ENCODE results near the gene SLC6A11.

Gene SLC6A11

GRCh38 chr3:10814623-10815022 lies 1.4 kb upstream of the SLC6A11 start:
- H3K4me1 ChIP-seq (ENCODE audit: insufficient read depth, poor library complexity, severe bottlenecking) = peaks cover 2% of the 10 kb centered on the region
- H3K9me3 ChIP-seq (ENCODE audit: severe bottlenecking) = no peaks in the 10 kb centered on the region
- no peak for ATAC-seq (ENCODE audit: low read depth)
- no peaks in the 10 kb centered on the region for H3K36me3 ChIP-seq (ENCODE audit: low read depth)
- no peak overlapping the region for H3K27ac ChIP-seq (ENCODE audit: poor library complexity, severe bottlenecking)
- H3K4me3 ChIP-seq (ENCODE audit: severe bottlenecking) = no peak overlapping the region
- H3K27me3 ChIP-seq (ENCODE audit: insufficient read depth, poor library complexity, severe bottlenecking) = no peaks in the 10 kb centered on the region
- no peak for DNase-seq (ENCODE audit: low spot score)
- TF ChIP-seq CTCF (IDR thresholded peaks at IDR 0.05; ENCODE audit: poor library complexity, severe bottlenecking) = no peak

- Histone ChIP-seq H3K36me3 (ENCODE audit: low read depth) (no peaks in the 10 kb centered on the region), H3K4me1 (ENCODE audit: insufficient read depth, poor library complexity, severe bottlenecking) (peaks cover 2% of the 10 kb centered on the region), H3K4me3 (ENCODE audit: severe bottlenecking) (peak overlapping the region; percentile 46), H3K9me3 (ENCODE audit: severe bottlenecking) (no peaks in the 10 kb centered on the region), H3K27me3 (ENCODE audit: insufficient read depth, poor library complexity, severe bottlenecking) (no peaks in the 10 kb centered on the region), H3K27ac (ENCODE audit: poor library complexity, severe bottlenecking) (no peak overlapping the region)
- DNase-seq (ENCODE audit: low spot score) = no peak
- no peak for TF ChIP-seq CTCF (IDR thresholded peaks at IDR 0.05; ENCODE audit: poor library complexity, severe bottlenecking)
- no peak for ATAC-seq (ENCODE audit: low read depth)
Observed at GRCh38 chr3:10815487-10815886, 541 bp upstream of the SLC6A11 start.

- ATAC-seq (ENCODE audit: low read depth) (no peak), DNase-seq (ENCODE audit: low spot score) (no peak)
- TF ChIP-seq CTCF (IDR thresholded peaks at IDR 0.05; ENCODE audit: poor library complexity, severe bottlenecking) = no peak
- Histone ChIP-seq H3K4me3 (ENCODE audit: severe bottlenecking) (peak overlapping the region; percentile 46), H3K4me1 (ENCODE audit: insufficient read depth, poor library complexity, severe bottlenecking) (peaks cover 2% of the 10 kb centered on the region), H3K27me3 (ENCODE audit: insufficient read depth, poor library complexity, severe bottlenecking) (no peaks in the 10 kb centered on the region), H3K27ac (ENCODE audit: poor library complexity, severe bottlenecking) (no peak overlapping the region), H3K36me3 (ENCODE audit: low read depth) (no peaks in the 10 kb centered on the region), H3K9me3 (ENCODE audit: severe bottlenecking) (no peaks in the 10 kb centered on the region)
Observed at GRCh38 chr3:10816863-10817253, 830 bp downstream of the SLC6A11 start.

GRCh38 chr3:10817506-10817905 lies 1.5 kb downstream of the SLC6A11 start:
- H3K27ac ChIP-seq (ENCODE audit: poor library complexity, severe bottlenecking) = no peak overlapping the region
- H3K9me3 ChIP-seq (ENCODE audit: severe bottlenecking) = no peaks in the 10 kb centered on the region
- no peaks in the 10 kb centered on the region for H3K36me3 ChIP-seq (ENCODE audit: low read depth)
- no peak overlapping the region for H3K4me3 ChIP-seq (ENCODE audit: severe bottlenecking)
- TF ChIP-seq CTCF (IDR thresholded peaks at IDR 0.05; ENCODE audit: poor library complexity, severe bottlenecking) = no peak
- no peaks in the 10 kb centered on the region for H3K27me3 ChIP-seq (ENCODE audit: insufficient read depth, poor library complexity, severe bottlenecking)
- peak; percentile 29; the same call in 1 of the 3 replicates for ATAC-seq (ENCODE audit: low read depth)
- no peak for DNase-seq (ENCODE audit: low spot score)
- peaks cover 2% of the 10 kb centered on the region for H3K4me1 ChIP-seq (ENCODE audit: insufficient read depth, poor library complexity, severe bottlenecking)

GRCh38 chr3:10822055-10822454 lies 6.0 kb downstream of the SLC6A11 start:
- H3K27ac ChIP-seq (ENCODE audit: poor library complexity, severe bottlenecking) = no peak overlapping the region
- H3K4me1 ChIP-seq (ENCODE audit: insufficient read depth, poor library complexity, severe bottlenecking) = no peaks in the 10 kb centered on the region
- H3K4me3 ChIP-seq (ENCODE audit: severe bottlenecking) = no peak overlapping the region
- no peaks in the 10 kb centered on the region for H3K9me3 ChIP-seq (ENCODE audit: severe bottlenecking)
- H3K36me3 ChIP-seq (ENCODE audit: low read depth) = no peaks in the 10 kb centered on the region
- no peak for DNase-seq (ENCODE audit: low spot score)
- no peak for TF ChIP-seq CTCF (IDR thresholded peaks at IDR 0.05; ENCODE audit: poor library complexity, severe bottlenecking)
- H3K27me3 ChIP-seq (ENCODE audit: insufficient read depth, poor library complexity, severe bottlenecking) = no peaks in the 10 kb centered on the region
- no peak for ATAC-seq (ENCODE audit: low read depth)

Measured in RWPE2 (cell line).